HL-60 (cell line): ENCODE measurements around the gene UNK.
A peak's percentile ranks its signal among the peaks of the same experiment; 100 is the strongest.

Source experiments
- CTCF ChIP-seq: IDR thresholded peaks from one replicate; pipeline ENCODE4 v1.5.1; 2011; ENCODE audit warnings: low read length, control low read depth, inconsistent platforms; ENCODE audit not compliant: insufficient read depth
- GABPA ChIP-seq: IDR thresholded peaks from 2 replicates; pipeline ENCODE4 v1.6.1; 2012; ENCODE audit warnings: low read depth
- POLR2AphosphoS5 ChIP-seq: IDR thresholded peaks from 2 replicates; pipeline ENCODE4 v1.6.1; 2012; ENCODE audit warnings: low read depth
- REST ChIP-seq: IDR thresholded peaks from 2 replicates; pipeline ENCODE4 v1.6.1; 2012; ENCODE audit warnings: low read depth; ENCODE audit not compliant: insufficient replicate concordance
- SPI1 ChIP-seq: IDR thresholded peaks from 2 replicates; pipeline ENCODE4 v1.6.1; 2012; ENCODE audit warnings: low read depth, mild to moderate bottlenecking, borderline replicate concordance

- TF ChIP-seq CTCF (no peak), REST (peak; percentile 54), POLR2AphosphoS5 (peak; percentile 80), GABPA (no peak), SPI1 (peak; percentile 75; the same call in 1 of the 2 replicates)
Measured at GRCh38 chr17:75843577-75844529, 59.2 kb downstream of the UNK start, which contains the start of gene UNC13D.
